GM18517 (cell line): Measurements from ENCODE around the gene FHAD1.

Experiments
- ATAC-seq: cut with Tn5 transposase; IDR thresholded peaks from one replicate; pipeline ENCODE4 v1.9.1; 2021; ENCODE audit warnings: mild to moderate bottlenecking, moderate library complexity; ENCODE audit not compliant: unreplicated experiment

FHAD1 gene

GRCh38 chr1:15343729-15344128, 96.7 kb downstream of the FHAD1 start:
- ATAC-seq, result no peak

- no peak for ATAC-seq
Measured at GRCh38 chr1:15344380-15344779, 97.4 kb downstream of the FHAD1 start.

- no peak for ATAC-seq
Measured at GRCh38 chr1:15344800-15345704, 98.0 kb downstream of the FHAD1 start.

- ATAC-seq, result no peak
Measured at GRCh38 chr1:15345705-15346345, 98.8 kb downstream of the FHAD1 start.

GRCh38 chr1:15346346-15347030, 99.5 kb downstream of the FHAD1 start:
- ATAC-seq, result no peak

GRCh38 chr1:15347182-15347581, 100.2 kb downstream of the FHAD1 start:
- ATAC-seq, result no peak

- no peak for ATAC-seq
Measured at GRCh38 chr1:15348648-15349047, 101.6 kb downstream of the FHAD1 start.

GRCh38 chr1:15349133-15349532, 102.1 kb downstream of the FHAD1 start:
- no peak for ATAC-seq

GRCh38 chr1:15350151-15350550, 103.1 kb downstream of the FHAD1 start:
- ATAC-seq, result no peak

- no peak for ATAC-seq
Measured at GRCh38 chr1:15350551-15351200, 103.7 kb downstream of the FHAD1 start.

GRCh38 chr1:15351310-15351709, 104.3 kb downstream of the FHAD1 start:
- no peak for ATAC-seq

GRCh38 chr1:15352128-15352957, 105.3 kb downstream of the FHAD1 start:
- ATAC-seq, result no peak

GRCh38 chr1:15353839-15354579, 107.0 kb downstream of the FHAD1 start:
- no peak for ATAC-seq

GRCh38 chr1:15354580-15354965, 107.5 kb downstream of the FHAD1 start:
- no peak for ATAC-seq

- ATAC-seq, result no peak
Measured at GRCh38 chr1:15355968-15356625, 109.1 kb downstream of the FHAD1 start.

GRCh38 chr1:15357612-15358207, 110.7 kb downstream of the FHAD1 start:
- ATAC-seq, result no peak

GRCh38 chr1:15358565-15359133, 111.6 kb downstream of the FHAD1 start:
- no peak for ATAC-seq

GRCh38 chr1:15360700-15361099, 113.7 kb downstream of the FHAD1 start:
- no peak for ATAC-seq
